BLaER1 treated with 17β-estradiol and CSF1 and Interleukin-3, amounts not matched to agents 10 nM and 100 nM (cell line): ENCODE data around the gene IREB2.

Source experiments
- H3K27ac ChIP-seq, 11 experiments: shearing (Covaris generic); formaldehyde crosslinking; 2 replicates each; pipeline ENCODE4 v1.8.1; 2022
- H3K27me3 ChIP-seq, 11 experiments: shearing (Covaris generic); formaldehyde crosslinking; 2 replicates each; pipeline ENCODE4 v1.8.1; 2022
- H3K36me3 ChIP-seq, 11 experiments: shearing (Covaris generic); formaldehyde crosslinking; 2 replicates each; pipeline ENCODE4 v1.8.1; 2022
- H3K4me1 ChIP-seq, 10 experiments: shearing (Covaris generic); formaldehyde crosslinking; 2 replicates each; pipeline ENCODE4 v1.8.1; 2022
- H3K4me2 ChIP-seq, 11 experiments: shearing (Covaris generic); formaldehyde crosslinking; 2 replicates each; pipeline ENCODE4 v1.8.1; 2022
- H3K4me3 ChIP-seq, 10 experiments: shearing (Covaris generic); formaldehyde crosslinking; 2 replicates each; pipeline ENCODE4 v1.8.1; 2022
- H3K9ac ChIP-seq, 11 experiments: shearing (Covaris generic); formaldehyde crosslinking; 2 replicates each; pipeline ENCODE4 v1.8.1; 2022
- H3K9me3 ChIP-seq, 11 experiments: shearing (Covaris generic); formaldehyde crosslinking; replicated peaks in 1 of 11; 2 replicates each; pipeline ENCODE4 v1.8.1; 2022
- H4K20me1 ChIP-seq, 11 experiments: shearing (Covaris generic); formaldehyde crosslinking; 2 replicates each; pipeline ENCODE4 v1.8.1; 2022
- Cebpa-rat ChIP-seq, 11 experiments: shearing (Covaris generic); IDR thresholded peaks; 2 replicates each; pipeline ENCODE4 v1.8.1; 2022

IREB2 gene

GRCh38 chr15:78438619-78439285 lies 736 bp downstream of the IREB2 start:
- peak overlapping the region; percentile 74 to 99 (median 98) for H3K4me3 ChIP-seq
- TF ChIP-seq Cebpa-rat (IDR thresholded peaks at IDR 0.05) = no peak
- H3K27me3 ChIP-seq = no peaks in the 10 kb centered on the region
- H3K36me3 ChIP-seq = peaks cover 40 to 45% (median 42%) of the 10 kb centered on the region in 11 experiments
- H3K4me1 ChIP-seq = peaks cover 30 to 62% (median 40%) of the 10 kb centered on the region in 10 experiments
- H3K9me3 ChIP-seq = peaks cover 0 to 7% (median 0%) of the 10 kb centered on the region in 11 experiments; a peak in 4 of 22 replicates
- peak overlapping the region; percentile 97 to 100 (median 100) for H3K9ac ChIP-seq
- H3K27ac ChIP-seq = peak overlapping the region; percentile 97 to 100 (median 99)
- H3K4me2 ChIP-seq = peak overlapping the region; percentile 75 to 90 (median 81)
- H4K20me1 ChIP-seq = peaks cover 27 to 48% (median 46%) of the 10 kb centered on the region in 11 experiments; a peak in 21 of 22 replicates

- Histone ChIP-seq H3K27me3 (no peaks in the 10 kb centered on the region), H3K9ac (peak overlapping the region in 5 of 11 experiments; percentile 17 to 100 (median 100); a peak in 8 of 22 replicates), H3K4me3 (peak overlapping the region in 3 of 10 experiments; percentile 7 to 84 (median 17); a peak in 2 of 20 replicates), H3K9me3 (peaks cover 0 to 5% (median 0%) of the 10 kb centered on the region in 11 experiments; a peak in 3 of 22 replicates), H3K36me3 (peaks cover 59 to 64% (median 62%) of the 10 kb centered on the region in 11 experiments), H3K4me1 (peaks cover 22 to 73% (median 32%) of the 10 kb centered on the region in 10 experiments), H4K20me1 (peaks cover 46 to 67% (median 65%) of the 10 kb centered on the region in 11 experiments), H3K27ac (no peak overlapping the region), H3K4me2 (peak overlapping the region; percentile 75 to 90 (median 81))
- no peak for TF ChIP-seq Cebpa-rat (IDR thresholded peaks at IDR 0.05)
Observed at GRCh38 chr15:78440375-78441373, 2.7 kb downstream of the IREB2 start.

GRCh38 chr15:78444255-78444654 lies 6.2 kb downstream of the IREB2 start:
- Histone ChIP-seq H3K4me1 (peaks cover 15 to 93% (median 23%) of the 10 kb centered on the region in 10 experiments), H3K4me3 (no peak overlapping the region), H3K9ac (no peak overlapping the region), H3K27me3 (no peaks in the 10 kb centered on the region), H3K9me3 (no peaks in the 10 kb centered on the region), H3K27ac (no peak overlapping the region), H3K4me2 (0 out of 22 replicates have a peak overlapping the region, but pooled peaks of 1 of the 11 experiments have one; percentile 32), H4K20me1 (peaks cover 80 to 100% (median 97%) of the 10 kb centered on the region in 11 experiments), H3K36me3 (peaks cover 87 to 99% (median 97%) of the 10 kb centered on the region in 11 experiments)
- TF ChIP-seq Cebpa-rat (IDR thresholded peaks at IDR 0.05) = no peak

- Histone ChIP-seq H3K4me2 (peak overlapping the region in 2 of 11 experiments; percentile 38 to 75; a peak in 4 of 22 replicates), H3K27me3 (no peaks in the 10 kb centered on the region), H3K9ac (no peak overlapping the region), H3K27ac (peak overlapping the region in 1 of 11 experiments; percentile 8; a peak in 1 of 22 replicates), H4K20me1 (peaks cover 92 to 100% (median 98%) of the 10 kb centered on the region in 11 experiments), H3K9me3 (no peaks in the 10 kb centered on the region), H3K4me3 (no peak overlapping the region), H3K36me3 (peaks cover 83 to 100% (median 98%) of the 10 kb centered on the region in 11 experiments), H3K4me1 (peaks cover 0 to 87% (median 6%) of the 10 kb centered on the region in 10 experiments; a peak in 18 of 20 replicates)
- TF ChIP-seq Cebpa-rat (IDR thresholded peaks at IDR 0.05) = no peak
Observed at GRCh38 chr15:78445875-78446274, 7.9 kb downstream of the IREB2 start.

GRCh38 chr15:78446551-78446950 lies 8.5 kb downstream of the IREB2 start:
- H4K20me1 ChIP-seq = peaks cover 94 to 100% (median 99%) of the 10 kb centered on the region in 11 experiments
- H3K9ac ChIP-seq = no peak overlapping the region
- peak overlapping the region in 3 of 11 experiments; percentile 13 to 75 (median 38); a peak in 4 of 22 replicates for H3K4me2 ChIP-seq
- no peaks in the 10 kb centered on the region for H3K27me3 ChIP-seq
- no peak for TF ChIP-seq Cebpa-rat (IDR thresholded peaks at IDR 0.05)
- H3K9me3 ChIP-seq = no peaks in the 10 kb centered on the region
- peak overlapping the region in 2 of 11 experiments; percentile 5 to 23; a peak in 3 of 22 replicates for H3K27ac ChIP-seq
- peaks cover 77 to 100% (median 96%) of the 10 kb centered on the region in 11 experiments for H3K36me3 ChIP-seq
- H3K4me3 ChIP-seq = no peak overlapping the region
- H3K4me1 ChIP-seq = peaks cover 0 to 83% (median under 1%) of the 10 kb centered on the region in 10 experiments; a peak in 7 of 20 replicates

GRCh38 chr15:78448441-78449219 lies 10.6 kb downstream of the IREB2 start:
- TF ChIP-seq Cebpa-rat (IDR thresholded peaks at IDR 0.05) = no peak
- H3K4me1 ChIP-seq = peaks cover 11 to 85% (median 18%) of the 10 kb centered on the region in 10 experiments; a peak in 19 of 20 replicates
- no peak overlapping the region for H3K4me2 ChIP-seq
- no peaks in the 10 kb centered on the region for H3K27me3 ChIP-seq
- no peak overlapping the region for H3K4me3 ChIP-seq
- H3K9me3 ChIP-seq = no peaks in the 10 kb centered on the region
- H3K9ac ChIP-seq = no peak overlapping the region
- peaks cover 92 to 100% (median 100%) of the 10 kb centered on the region in 11 experiments for H4K20me1 ChIP-seq
- H3K36me3 ChIP-seq = peaks cover 61 to 92% (median 83%) of the 10 kb centered on the region in 11 experiments
- H3K27ac ChIP-seq = 0 out of 22 replicates have a peak overlapping the region, but pooled peaks of 1 of the 11 experiments have one; percentile 17

- H3K27me3 ChIP-seq = no peaks in the 10 kb centered on the region
- TF ChIP-seq Cebpa-rat (IDR thresholded peaks at IDR 0.05) = no peak
- peaks cover 92 to 100% (median 100%) of the 10 kb centered on the region in 11 experiments for H4K20me1 ChIP-seq
- no peaks in the 10 kb centered on the region for H3K9me3 ChIP-seq
- H3K9ac ChIP-seq = no peak overlapping the region
- H3K27ac ChIP-seq = no peak overlapping the region
- H3K4me1 ChIP-seq = peaks cover 19 to 85% (median 26%) of the 10 kb centered on the region in 10 experiments
- no peak overlapping the region for H3K4me3 ChIP-seq
- H3K4me2 ChIP-seq = no peak overlapping the region; a peak in 1 of 22 replicates
- peaks cover 53 to 84% (median 76%) of the 10 kb centered on the region in 11 experiments for H3K36me3 ChIP-seq
Observed at GRCh38 chr15:78449220-78449999, 11.4 kb downstream of the IREB2 start.
